Measurements from ENCODE around the gene RBM38. TPM values are rescaled to one million over a fixed set of nuclear protein-coding genes. Genes with fewer than 3 reads are reported as not detected.
A peak's percentile ranks its signal among the peaks of the same experiment; 100 is the strongest.

The RBM38 gene
- total and polyA plus RNA-seq, 3 experiments from 2014 or later: 94.4 to 107 (median 101) TPM

GRCh38 chr20:57383447-57384347 is 7.5 kb upstream of the RBM38 start:
- peaks cover 0 to 2% (median 0%) of the 10 kb centered on the region in 5 donors for H3K9me3 Mint-ChIP-seq
- Histone ChIP-seq H3K27me3 (ENCODE audit: insufficient read depth, low read length, poor library complexity, severe bottlenecking) (no peaks in the 10 kb centered on the region), H3K4me3 (ENCODE audit: low read length) (no peak overlapping the region), H3K4me1 (ENCODE audit: insufficient read depth, low read length) (peaks cover 11% of the 10 kb centered on the region), H3K36me3 (ENCODE audit: insufficient read depth, low read length) (peaks cover 11% of the 10 kb centered on the region), H3K9me3 (ENCODE audit: low read length) (no peaks in the 10 kb centered on the region), H3K27ac (ENCODE audit: low read depth, low read length) (no peak overlapping the region)
- H3K4me3 Mint-ChIP-seq: peak overlapping the region in 2 of 7 donors; percentile 27 to 41
- H3K27me3 Mint-ChIP-seq: no peaks in the 10 kb centered on the region
- peak in 1 of 5 donors; percentile 30 for DNase-seq
- peaks cover 0 to 33% (median 2%) of the 10 kb centered on the region in 3 donors for H3K36me3 Mint-ChIP-seq
- POLR2A ChIA-PET: no interaction called here
- peak overlapping the region in 7 of 8 donors; percentile 5 to 88 (median 66) for H3K27ac Mint-ChIP-seq
- H3K4me1 Mint-ChIP-seq: peaks cover 26 to 45% (median 40%) of the 10 kb centered on the region in 3 donors
- CTCF ChIA-PET: interaction anchor here (0.7 to 3.1 kb wide), 9 partner anchors 14 to 119 kb away, joined by 3 to 16 read pairs (median 6); no protein-coding TSS in a partner anchor

- ChIA-PET POLR2A (no interaction called here), CTCF (interaction anchor here (0.7 to 2.4 kb wide), 4 partner anchors 51 to 111 kb away, joined by 3 to 10 read pairs (median 4); no protein-coding TSS in a partner anchor)
- peaks cover 13% of the 10 kb centered on the region for H3K4me1 ChIP-seq (ENCODE audit: insufficient read depth, low read length)
- H3K36me3 Mint-ChIP-seq: peaks cover 0 to 26% (median 2%) of the 10 kb centered on the region in 3 donors
- H3K9me3 ChIP-seq (ENCODE audit: low read length): no peaks in the 10 kb centered on the region
- peak overlapping the region in 5 of 8 donors; percentile 55 to 84 (median 66) for H3K27ac Mint-ChIP-seq
- no peaks in the 10 kb centered on the region for H3K27me3 ChIP-seq (ENCODE audit: insufficient read depth, low read length, poor library complexity, severe bottlenecking)
- peaks cover 3% of the 10 kb centered on the region for H3K36me3 ChIP-seq (ENCODE audit: insufficient read depth, low read length)
- H3K27ac ChIP-seq (ENCODE audit: low read depth, low read length): no peak overlapping the region
- no peak for DNase-seq
- peaks cover 0 to 2% (median 0%) of the 10 kb centered on the region in 5 donors for H3K9me3 Mint-ChIP-seq
- H3K27me3 Mint-ChIP-seq: no peaks in the 10 kb centered on the region
- no peak overlapping the region for H3K4me3 ChIP-seq (ENCODE audit: low read length)
- peaks cover 29 to 42% (median 42%) of the 10 kb centered on the region in 3 donors for H3K4me1 Mint-ChIP-seq
- H3K4me3 Mint-ChIP-seq: no peak overlapping the region
These were observed 6.7 kb upstream of the RBM38 start for GRCh38 chr20:57384486-57384885.

GRCh38 chr20:57384953-57385761 is 6.0 kb upstream of the RBM38 start:
- Histone ChIP-seq H3K4me1 (ENCODE audit: insufficient read depth, low read length) (peaks cover 19% of the 10 kb centered on the region), H3K36me3 (ENCODE audit: insufficient read depth, low read length) (no peaks in the 10 kb centered on the region), H3K4me3 (ENCODE audit: low read length) (no peak overlapping the region), H3K27me3 (ENCODE audit: insufficient read depth, low read length, poor library complexity, severe bottlenecking) (no peaks in the 10 kb centered on the region), H3K27ac (ENCODE audit: low read depth, low read length) (no peak overlapping the region), H3K9me3 (ENCODE audit: low read length) (no peaks in the 10 kb centered on the region)
- peak in 1 of 5 donors; percentile 36 for DNase-seq
- ChIA-PET CTCF (interaction anchor here (1.9 to 2.4 kb wide), 2 partner anchors 50 to 110 kb away, joined by 6 to 10 read pairs; no protein-coding TSS in a partner anchor), POLR2A (interaction anchor here (0.6 to 0.7 kb wide), 2 partner anchors 376 to 1267 kb away, joined by 3 read pairs; no protein-coding TSS in a partner anchor)
- peaks cover 0 to 2% (median 0%) of the 10 kb centered on the region in 5 donors for H3K9me3 Mint-ChIP-seq
- H3K27me3 Mint-ChIP-seq: no peaks in the 10 kb centered on the region
- peak overlapping the region in 2 of 7 donors; percentile 18 to 24 for H3K4me3 Mint-ChIP-seq
- peaks cover 0 to 20% (median 2%) of the 10 kb centered on the region in 3 donors for H3K36me3 Mint-ChIP-seq
- peak overlapping the region in 3 of 8 donors; percentile 18 to 66 (median 55) for H3K27ac Mint-ChIP-seq
- H3K4me1 Mint-ChIP-seq: peaks cover 34 to 44% (median 40%) of the 10 kb centered on the region in 3 donors

- Histone ChIP-seq H3K9me3 (ENCODE audit: low read length) (no peaks in the 10 kb centered on the region), H3K27ac (ENCODE audit: low read depth, low read length) (no peak overlapping the region), H3K4me1 (ENCODE audit: insufficient read depth, low read length) (peaks cover 27% of the 10 kb centered on the region), H3K36me3 (ENCODE audit: insufficient read depth, low read length) (no peaks in the 10 kb centered on the region), H3K27me3 (ENCODE audit: insufficient read depth, low read length, poor library complexity, severe bottlenecking) (no peaks in the 10 kb centered on the region), H3K4me3 (ENCODE audit: low read length) (no peak overlapping the region)
- POLR2A ChIA-PET: interaction anchor here (0.6 to 0.7 kb wide), 2 partner anchors 376 to 1266 kb away, joined by 3 read pairs; no protein-coding TSS in a partner anchor
- Mint-ChIP-seq H3K4me1 (peaks cover 40 to 52% (median 45%) of the 10 kb centered on the region in 3 donors), H3K9me3 (peaks cover 0 to 2% (median 0%) of the 10 kb centered on the region in 5 donors), H3K27ac (peak overlapping the region in 1 of 8 donors; percentile 33), H3K27me3 (no peaks in the 10 kb centered on the region), H3K36me3 (peaks cover 0 to 13% (median 2%) of the 10 kb centered on the region in 3 donors), H3K4me3 (no peak overlapping the region)
- CTCF ChIA-PET: interaction anchor here (1.6 to 4.8 kb wide), 3 partner anchors 39 to 110 kb away, joined by 4 to 46 read pairs (median 10); no protein-coding TSS in a partner anchor
- DNase-seq: no peak
These were observed 5.3 kb upstream of the RBM38 start for GRCh38 chr20:57385940-57386339.

- CTCF ChIA-PET: interaction anchor here (1.3 to 4.8 kb wide), 5 partner anchors 8 to 109 kb away, joined by 3 to 46 read pairs (median 5); no protein-coding TSS in a partner anchor
These were observed 4.4 kb upstream of the RBM38 start for GRCh38 chr20:57386762-57387161.

GRCh38 chr20:57387463-57387862 is 3.7 kb upstream of the RBM38 start:
- Mint-ChIP-seq H3K36me3 (peaks cover 0 to 12% (median 2%) of the 10 kb centered on the region in 3 donors), H3K9me3 (peaks cover 0 to 2% (median 0%) of the 10 kb centered on the region in 5 donors), H3K4me1 (peaks cover 35 to 42% (median 36%) of the 10 kb centered on the region in 3 donors), H3K27ac (peak overlapping the region in 3 of 8 donors; percentile 52 to 94 (median 92)), H3K27me3 (no peaks in the 10 kb centered on the region), H3K4me3 (peak overlapping the region in 2 of 7 donors; percentile 11 to 78)
- H3K27ac ChIP-seq (ENCODE audit: low read depth, low read length): no peak overlapping the region
- CTCF ChIA-PET: interaction anchor here (1.3 to 4.8 kb wide), 5 partner anchors 8 to 108 kb away, joined by 3 to 46 read pairs (median 5); no protein-coding TSS in a partner anchor
- DNase-seq: peak in 1 of 5 donors; percentile 33
- peaks cover 21% of the 10 kb centered on the region for H3K4me1 ChIP-seq (ENCODE audit: insufficient read depth, low read length)
- no peaks in the 10 kb centered on the region for H3K36me3 ChIP-seq (ENCODE audit: insufficient read depth, low read length)
- no peak overlapping the region for H3K4me3 ChIP-seq (ENCODE audit: low read length)
- POLR2A ChIA-PET: interaction anchor here (0.6 kb wide), 1 partner anchor 10 kb away, joined by 3 read pairs; no protein-coding TSS in a partner anchor
- H3K9me3 ChIP-seq (ENCODE audit: low read length): no peaks in the 10 kb centered on the region
- no peaks in the 10 kb centered on the region for H3K27me3 ChIP-seq (ENCODE audit: insufficient read depth, low read length, poor library complexity, severe bottlenecking)

More at GRCh38 chr20:57386762-57387161, 4.4 kb upstream of the RBM38 start:
- Mint-ChIP-seq H3K27ac (peak overlapping the region in 1 of 8 donors; percentile 94), H3K4me3 (no peak overlapping the region), H3K27me3 (no peaks in the 10 kb centered on the region), H3K36me3 (peaks cover 0 to 8% (median 2%) of the 10 kb centered on the region in 3 donors), H3K4me1 (peaks cover 38 to 49% (median 43%) of the 10 kb centered on the region in 3 donors), H3K9me3 (peaks cover 0 to 2% (median 0%) of the 10 kb centered on the region in 5 donors)
- Histone ChIP-seq H3K27ac (ENCODE audit: low read depth, low read length) (no peak overlapping the region), H3K36me3 (ENCODE audit: insufficient read depth, low read length) (no peaks in the 10 kb centered on the region), H3K27me3 (ENCODE audit: insufficient read depth, low read length, poor library complexity, severe bottlenecking) (no peaks in the 10 kb centered on the region), H3K9me3 (ENCODE audit: low read length) (no peaks in the 10 kb centered on the region), H3K4me3 (ENCODE audit: low read length) (no peak overlapping the region), H3K4me1 (ENCODE audit: insufficient read depth, low read length) (peaks cover 28% of the 10 kb centered on the region)
- peak in 1 of 5 donors; percentile 39 for DNase-seq
- POLR2A ChIA-PET: no interaction called here

- H3K4me1 ChIP-seq (ENCODE audit: insufficient read depth, low read length): peaks cover 16% of the 10 kb centered on the region
- Mint-ChIP-seq H3K27ac (peak overlapping the region in 4 of 8 donors; percentile 43 to 94 (median 86)), H3K4me1 (peaks cover 31 to 41% (median 34%) of the 10 kb centered on the region in 3 donors), H3K27me3 (no peaks in the 10 kb centered on the region), H3K36me3 (peaks cover 2 to 17% (median 4%) of the 10 kb centered on the region in 3 donors), H3K9me3 (peaks cover 0 to 2% (median 0%) of the 10 kb centered on the region in 5 donors), H3K4me3 (peak overlapping the region in 3 of 7 donors; percentile 27 to 78 (median 53))
- ChIA-PET CTCF (interaction anchor here (1.1 to 4.8 kb wide), 6 partner anchors 9 to 108 kb away, joined by 3 to 46 read pairs (median 4); no protein-coding TSS in a partner anchor), POLR2A (interaction anchor here (0.6 to 2.9 kb wide), 3 partner anchors 10 to 41 kb away, joined by 3 to 33 read pairs (median 3); no protein-coding TSS in a partner anchor)
- no peaks in the 10 kb centered on the region for H3K27me3 ChIP-seq (ENCODE audit: insufficient read depth, low read length, poor library complexity, severe bottlenecking)
- H3K36me3 ChIP-seq (ENCODE audit: insufficient read depth, low read length): no peaks in the 10 kb centered on the region
- H3K4me3 ChIP-seq (ENCODE audit: low read length): no peak overlapping the region
- H3K9me3 ChIP-seq (ENCODE audit: low read length): no peaks in the 10 kb centered on the region
- no peak overlapping the region for H3K27ac ChIP-seq (ENCODE audit: low read depth, low read length)
- DNase-seq: no peak
These were observed 3.2 kb upstream of the RBM38 start for GRCh38 chr20:57387945-57388371.

All from CD8-positive, alpha-beta memory T cell (primary cell).